HL-60 (cell line): ENCODE measurements around the gene SCUBE2.
A peak's percentile ranks its signal among the peaks of the same experiment; 100 is the strongest.

Source experiments
- DNase-seq, 2 experiments: peaks; one replicate each; pipeline ENCODE4 v3.0.0-alpha.2; 2010 to 2020; ENCODE audit warnings: low read depth in 1 of 2, low spot score in 1 of 2
- H3K27ac ChIP-seq: fragments of 250-450 bp; sonication (Bioruptor Pico); replicated peaks from 2 replicates; pipeline ENCODE4 v1.5.1; 2020; ENCODE audit warnings: mild to moderate bottlenecking, moderate library complexity
- H3K27me3 ChIP-seq: fragments of 250-450 bp; sonication (Bioruptor Pico); 2 replicates; pipeline ENCODE4 v1.5.1; 2021; ENCODE audit warnings: mild to moderate bottlenecking, moderate library complexity; ENCODE audit not compliant: insufficient read depth, poor library complexity, severe bottlenecking
- H3K4me3 ChIP-seq: replicated peaks from 2 replicates; pipeline ENCODE4 v1.5.1; 2011; ENCODE audit warnings: mild to moderate bottlenecking, control low read depth, low read length; ENCODE audit not compliant: insufficient read depth
- CTCF ChIP-seq: IDR thresholded peaks from one replicate; pipeline ENCODE4 v1.5.1; 2011; ENCODE audit warnings: low read length, control low read depth, inconsistent platforms; ENCODE audit not compliant: insufficient read depth
- GABPA ChIP-seq: IDR thresholded peaks from 2 replicates; pipeline ENCODE4 v1.6.1; 2012; ENCODE audit warnings: low read depth
- POLR2AphosphoS5 ChIP-seq: IDR thresholded peaks from 2 replicates; pipeline ENCODE4 v1.6.1; 2012; ENCODE audit warnings: low read depth
- REST ChIP-seq: IDR thresholded peaks from 2 replicates; pipeline ENCODE4 v1.6.1; 2012; ENCODE audit warnings: low read depth; ENCODE audit not compliant: insufficient replicate concordance
- SPI1 ChIP-seq: IDR thresholded peaks from 2 replicates; pipeline ENCODE4 v1.6.1; 2012; ENCODE audit warnings: low read depth, mild to moderate bottlenecking, borderline replicate concordance

The SCUBE2 gene

GRCh38 chr11:9005087-9005486, 86.3 kb downstream of the SCUBE2 start:
- Histone ChIP-seq H3K27ac (no peak overlapping the region), H3K4me3 (no peak overlapping the region), H3K27me3 (peaks cover 7% of the 10 kb centered on the region)
- TF ChIP-seq POLR2AphosphoS5 (no peak), SPI1 (no peak), REST (no peak), CTCF (no peak), GABPA (no peak)
- DNase-seq, result no peak

- H3K4me3 ChIP-seq, result peak overlapping the region; percentile 32
These were observed 87.0 kb downstream of the SCUBE2 start for GRCh38 chr11:9004183-9004926.

More at GRCh38 chr11:9004183-9004926, 87.0 kb downstream of the SCUBE2 start:
- H3K27ac ChIP-seq, result no peak overlapping the region
- DNase-seq, result no peak
- TF ChIP-seq POLR2AphosphoS5 (no peak), CTCF (no peak), GABPA (no peak), REST (no peak), SPI1 (no peak)
- peaks cover 7% of the 10 kb centered on the region for H3K27me3 ChIP-seq
